Stimulated activated CD4-positive, alpha-beta T cell treated with anti-CD3 and anti-CD28 coated beads, Interleukin-4, amount 100 ng/mL, for 48 hours (primary cell): Measurements from ENCODE around the gene ASRGL1.
"Not testable (repeated sequence)": the region's sequence is repeated elsewhere in the genome, so short reads cannot be mapped to it uniquely, and the experiment has no call there.

Experiments
- DNase-seq, 2 donors: peaks; one replicate each; pipeline ENCODE4 v3.0.0-alpha.2; 2020; ENCODE audit warnings: low read depth in 2 of 2

ASRGL1 gene

GRCh38 chr11:62337303-62338181 is at the start of gene ASRGL1:
Gene ASRGL1 (plus strand): TSS chr11:62337448. CDS start chr11:62337978, 530 bp downstream.
- peak; percentile 69 to 75 for DNase-seq

DNA sequence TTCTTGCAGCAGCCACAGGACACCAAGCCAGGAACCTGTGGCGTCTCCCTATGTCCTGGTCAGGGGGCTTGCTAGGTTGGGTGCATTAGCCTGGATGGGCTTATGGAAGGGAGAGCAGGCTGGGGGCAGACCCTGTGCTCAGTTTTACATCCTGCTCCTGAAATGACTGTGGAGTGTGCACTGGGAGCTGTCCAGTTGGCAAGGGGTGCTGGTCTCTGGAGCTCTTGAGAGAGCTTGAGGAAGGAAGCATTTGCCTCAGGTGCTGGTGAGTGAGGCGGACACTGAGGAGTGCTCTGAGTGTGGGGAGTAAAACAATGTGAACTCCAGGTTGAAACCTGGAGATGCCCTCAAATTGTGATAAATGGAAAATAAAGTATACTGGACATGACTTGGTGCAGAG is 41.7 kb upstream of the ASRGL1 start:
- no peak for DNase-seq

DNA sequence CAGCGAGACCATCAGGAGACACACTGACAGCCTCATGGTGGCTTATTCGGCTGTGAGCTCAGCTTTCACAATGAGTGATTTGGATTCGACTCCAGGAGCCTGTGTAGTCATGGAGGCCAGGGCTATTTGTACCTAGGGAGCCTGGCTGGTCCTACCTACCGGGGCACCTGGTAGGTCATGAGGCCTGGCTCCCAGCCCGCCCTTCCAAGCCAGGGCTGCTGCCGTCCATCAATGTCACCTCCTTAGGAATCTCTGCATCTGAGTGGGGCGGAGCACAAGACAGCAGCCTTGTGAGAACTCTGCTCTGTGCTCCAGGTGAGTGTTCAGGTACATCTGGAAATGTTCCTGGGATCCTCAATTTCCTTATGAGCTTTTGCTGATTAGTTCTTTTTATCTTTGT is 38.3 kb upstream of the ASRGL1 start, which contains the start of gene SCGB1D4:
Gene SCGB1D4, minus strand, starts transcription at position 101 of the 400 bp plus-strand sequence. Its CDS starts 65 bp downstream, at position 36.
- DNase-seq: no peak

DNA sequence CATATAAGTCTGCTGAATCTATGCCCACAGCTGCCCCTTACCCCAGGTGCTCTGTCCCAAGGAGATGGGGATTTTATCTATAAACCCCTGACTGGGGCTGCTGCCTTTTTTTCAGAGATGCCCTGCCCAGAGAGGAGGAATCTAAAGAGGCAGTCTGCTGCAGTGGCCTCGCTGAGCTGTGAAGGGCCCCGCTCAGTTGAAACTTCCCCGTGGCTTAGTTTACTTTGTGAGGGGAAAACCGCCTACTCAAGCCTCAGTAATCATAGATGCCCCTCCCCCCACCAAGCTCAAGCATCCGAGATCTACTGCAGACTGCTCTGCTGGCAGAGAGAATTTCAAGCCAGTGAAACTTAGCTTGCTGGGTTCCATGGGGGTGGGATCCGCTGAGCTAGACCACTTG is 31.0 kb upstream of the ASRGL1 start:
- DNase-seq: no peak

DNA sequence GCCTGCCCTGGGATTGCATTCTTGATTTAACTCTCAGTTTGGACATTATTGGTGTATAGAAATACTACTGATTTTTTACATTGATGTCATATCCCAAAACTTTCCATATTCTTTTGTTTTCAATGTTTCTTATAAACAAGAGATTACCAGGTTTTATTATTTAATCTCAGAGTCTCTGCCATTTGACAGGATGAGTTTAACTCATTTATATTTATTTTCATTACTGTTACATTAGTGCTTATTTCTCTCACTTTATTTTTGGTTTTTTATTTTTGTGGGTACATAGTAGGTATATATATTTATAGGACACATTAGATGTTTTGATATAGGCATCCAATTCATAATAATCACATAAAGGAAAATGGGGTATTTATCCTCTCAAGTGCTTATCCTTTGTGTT is 29.3 kb upstream of the ASRGL1 start:
- DNase-seq: no peak

- DNase-seq: no peak
Observed at GRCh38 chr11:62309991-62310390, 27.3 kb upstream of the ASRGL1 start.

- DNase-seq: no peak
Observed at GRCh38 chr11:62315431-62315830, 21.8 kb upstream of the ASRGL1 start.

- DNase-seq: no peak
Observed at GRCh38 chr11:62322524-62322923, 14.7 kb upstream of the ASRGL1 start.

DNA sequence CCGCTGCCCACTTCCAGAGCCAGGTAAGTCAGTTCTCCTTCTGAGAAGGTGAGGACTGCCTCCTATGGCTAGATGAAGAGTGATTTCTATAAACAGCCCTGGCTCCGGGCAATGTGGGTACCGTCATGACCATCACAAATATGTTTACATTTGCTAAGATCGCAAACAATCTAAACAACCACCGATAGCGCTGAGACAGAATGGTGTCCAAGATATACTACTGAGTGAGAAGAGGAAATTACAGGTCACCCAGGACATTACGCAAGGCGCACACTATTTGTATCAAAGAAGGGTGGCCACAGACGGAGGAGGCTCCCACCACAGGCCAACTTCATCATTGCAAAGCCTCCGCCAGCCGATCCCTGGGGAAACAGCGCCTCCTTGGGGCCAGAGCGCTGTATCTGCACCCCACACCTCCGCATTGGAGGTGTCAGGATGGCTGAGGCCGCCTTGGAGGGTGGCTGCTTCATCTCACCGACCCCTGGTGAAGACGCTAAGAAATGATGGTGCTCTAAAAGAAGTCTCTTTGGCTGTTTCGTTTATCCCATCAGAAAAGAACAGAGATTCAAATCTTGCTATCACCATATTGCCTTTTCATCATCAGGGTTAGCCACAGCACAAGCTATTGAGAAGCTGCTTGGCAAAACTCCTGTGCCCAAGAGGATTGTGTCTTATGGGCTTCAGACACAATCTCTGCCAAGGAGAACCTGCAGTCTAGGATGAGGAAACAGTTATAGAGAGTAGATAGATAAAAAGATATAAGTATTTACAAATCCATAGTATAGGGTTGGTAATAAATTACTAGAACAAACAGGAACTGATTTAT is 12.3 kb upstream of the ASRGL1 start:
- DNase-seq: peak; percentile 54 to 76

DNA sequence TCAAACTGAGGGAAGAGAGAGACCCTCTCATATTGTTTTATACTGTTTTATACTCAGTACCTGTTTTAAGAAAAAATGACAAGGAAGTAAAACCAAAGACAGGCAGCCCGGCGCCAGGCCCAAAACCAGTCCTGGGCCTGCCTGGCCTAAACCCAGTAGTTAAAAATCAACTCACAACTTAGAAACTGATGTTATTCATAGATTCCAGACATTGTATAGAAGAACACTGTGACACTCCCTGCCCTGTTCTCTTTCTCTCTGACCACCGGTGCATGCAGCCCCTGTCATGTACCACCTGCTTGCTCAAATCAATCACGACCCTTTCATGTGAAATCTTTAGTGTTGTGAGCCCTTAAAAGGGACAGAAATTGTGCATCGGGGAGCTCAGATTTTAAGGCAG is 11.5 kb upstream of the ASRGL1 start:
- not testable (repeated sequence) for DNase-seq

GRCh38 chr11:62326719-62327118 is 10.5 kb upstream of the ASRGL1 start:
- DNase-seq: not testable (repeated sequence)

DNA sequence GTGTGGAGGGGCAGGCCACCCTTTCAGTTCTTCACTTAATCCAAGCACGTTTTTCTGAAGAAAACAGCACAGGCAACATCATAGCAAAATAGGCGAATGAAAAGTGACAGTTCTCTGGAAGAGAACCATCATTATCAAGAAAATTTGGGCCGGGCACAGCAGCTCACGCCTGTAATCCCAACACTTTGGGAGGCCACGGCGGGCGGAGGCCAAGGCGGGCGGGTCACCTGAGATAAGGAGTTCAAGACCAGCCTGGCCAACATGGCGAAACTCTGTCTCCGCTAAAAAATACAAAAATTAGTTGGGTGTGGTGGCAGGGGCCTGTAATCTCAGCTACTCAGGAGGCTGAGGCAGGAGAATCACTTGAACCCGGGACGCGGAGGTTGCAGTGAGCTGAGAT is 9.7 kb upstream of the ASRGL1 start:
- not testable (repeated sequence) for DNase-seq

DNA sequence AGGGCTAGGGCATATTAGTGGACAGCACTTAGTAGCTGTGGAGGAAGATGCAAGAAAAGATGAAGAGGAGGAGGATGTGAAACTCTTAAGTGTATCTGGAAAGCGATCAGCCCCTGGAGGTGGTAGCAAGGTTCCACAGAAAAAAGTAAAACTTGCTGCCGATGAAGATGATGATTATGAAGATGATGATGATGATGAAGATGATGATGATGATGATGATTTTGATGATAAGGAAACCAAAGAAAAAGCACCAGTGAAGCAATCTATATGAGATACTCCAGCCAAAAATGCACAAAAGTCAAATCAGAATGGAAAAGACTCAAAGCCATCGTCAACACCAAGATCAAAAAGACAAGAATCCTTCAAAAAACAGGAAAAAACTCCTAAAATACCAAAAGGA is 6.0 kb upstream of the ASRGL1 start:
- DNase-seq: not testable (repeated sequence)

DNA sequence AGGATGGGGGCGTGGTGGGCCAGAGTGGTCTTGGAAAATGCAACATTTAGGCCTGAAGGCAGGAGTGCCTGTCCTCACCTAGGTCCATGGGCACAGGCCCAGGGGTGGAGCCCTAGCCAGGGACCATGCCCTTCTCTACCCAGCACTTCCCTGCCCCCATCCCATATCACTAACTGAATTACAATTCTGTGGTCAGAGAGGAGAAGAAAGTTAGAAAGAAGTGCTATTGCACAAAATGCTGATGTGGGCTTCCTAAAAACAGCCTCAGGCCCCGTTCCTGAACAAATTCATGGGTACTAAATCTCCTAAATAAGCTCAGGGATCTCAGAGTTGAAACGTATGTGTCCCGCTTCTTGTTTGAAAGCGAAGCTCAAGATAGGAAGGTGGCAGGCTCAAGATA is 3.5 kb upstream of the ASRGL1 start:
- DNase-seq: no peak

DNA sequence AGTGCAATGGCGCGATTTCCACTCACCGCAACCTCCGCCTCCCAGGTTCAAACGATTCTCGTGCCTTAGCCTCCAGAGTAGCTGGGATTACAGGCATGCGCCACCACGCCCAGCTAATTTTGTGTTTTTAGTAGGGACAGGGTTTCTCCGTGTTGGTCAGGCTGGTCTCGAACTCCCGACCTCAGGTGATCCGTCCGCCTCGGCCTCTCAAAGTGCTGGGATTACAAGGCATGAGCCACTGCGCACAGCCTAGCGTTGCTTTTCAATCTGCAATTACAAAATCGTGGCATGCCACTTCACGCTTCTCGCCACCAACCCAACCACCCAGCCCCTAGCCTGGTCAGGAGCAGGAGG is 322 bp upstream of the ASRGL1 start:
- DNase-seq: not testable (repeated sequence)

GRCh38 chr11:62338218-62338617 is 970 bp downstream of the ASRGL1 start:
- no peak for DNase-seq

- peak in 1 of 2 donors; percentile 36 for DNase-seq
Observed at GRCh38 chr11:62340269-62340901, 3.1 kb downstream of the ASRGL1 start.

DNA sequence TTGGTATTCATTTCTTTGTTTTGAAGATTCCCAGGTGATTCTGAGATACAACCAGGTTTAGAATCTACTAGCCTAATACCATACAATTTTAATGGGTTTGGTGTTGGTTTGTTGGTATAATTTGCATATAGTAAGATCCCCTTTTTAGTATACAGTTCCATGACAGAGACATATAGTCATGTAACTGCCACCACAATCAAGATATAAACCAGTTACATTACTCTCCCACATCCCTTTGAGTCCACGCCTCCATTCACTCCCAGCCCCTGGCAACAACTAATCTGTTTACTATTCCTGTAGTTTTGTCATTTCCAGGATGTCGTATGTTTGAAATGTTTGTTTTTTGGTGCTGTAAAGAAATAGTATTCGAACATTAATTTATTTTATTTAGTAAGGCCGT is 4.3 kb downstream of the ASRGL1 start:
- no peak for DNase-seq

- not testable (repeated sequence) for DNase-seq
Observed at GRCh38 chr11:62343646-62344190, 6.5 kb downstream of the ASRGL1 start.

DNA sequence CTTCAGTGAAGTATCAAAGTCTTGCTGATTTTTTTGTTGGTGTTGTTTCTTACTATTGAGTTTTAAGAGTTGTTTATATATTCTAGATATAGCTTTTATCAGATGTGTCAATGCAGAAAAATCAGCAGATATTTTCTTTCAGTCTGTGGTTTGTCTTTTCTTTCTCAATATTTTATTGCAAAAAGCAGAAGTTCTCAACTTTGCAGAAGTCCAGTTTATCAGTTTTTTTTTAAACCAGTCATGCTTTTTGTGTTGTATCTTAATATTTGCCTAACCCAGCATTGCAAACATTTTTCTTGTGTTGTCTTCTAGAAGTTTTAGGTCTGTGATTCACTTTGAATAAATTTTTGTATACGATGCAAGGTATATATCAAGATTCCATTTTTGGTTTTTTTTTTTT is 7.0 kb downstream of the ASRGL1 start:
- no peak for DNase-seq

GRCh38 chr11:62345861-62346260 is 8.6 kb downstream of the ASRGL1 start:
- DNase-seq: no peak
